OCI-LY3 (cell line): ENCODE measurements around the gene C11orf24.
A peak's percentile ranks its signal among the peaks of the same experiment; 100 is the strongest.

Experiments
- EZH2phosphoT487 ChIP-seq: fragments of 200-600 bp; shearing (Covaris generic); IDR thresholded peaks from 2 replicates; pipeline ENCODE4 v1.6.1; 2018; ENCODE audit warnings: antibody characterized with exemption, mixed run types, low read depth
- TF ChIP-seq, protein P1 (sequence below): fragments of 200-600, 300-600 bp; sonication (generic); IDR thresholded peaks from 2 replicates; pipeline ENCODE4 v1.5.1; 2014; ENCODE audit warnings: antibody characterized with exemption, low read length, low read depth

DNA sequence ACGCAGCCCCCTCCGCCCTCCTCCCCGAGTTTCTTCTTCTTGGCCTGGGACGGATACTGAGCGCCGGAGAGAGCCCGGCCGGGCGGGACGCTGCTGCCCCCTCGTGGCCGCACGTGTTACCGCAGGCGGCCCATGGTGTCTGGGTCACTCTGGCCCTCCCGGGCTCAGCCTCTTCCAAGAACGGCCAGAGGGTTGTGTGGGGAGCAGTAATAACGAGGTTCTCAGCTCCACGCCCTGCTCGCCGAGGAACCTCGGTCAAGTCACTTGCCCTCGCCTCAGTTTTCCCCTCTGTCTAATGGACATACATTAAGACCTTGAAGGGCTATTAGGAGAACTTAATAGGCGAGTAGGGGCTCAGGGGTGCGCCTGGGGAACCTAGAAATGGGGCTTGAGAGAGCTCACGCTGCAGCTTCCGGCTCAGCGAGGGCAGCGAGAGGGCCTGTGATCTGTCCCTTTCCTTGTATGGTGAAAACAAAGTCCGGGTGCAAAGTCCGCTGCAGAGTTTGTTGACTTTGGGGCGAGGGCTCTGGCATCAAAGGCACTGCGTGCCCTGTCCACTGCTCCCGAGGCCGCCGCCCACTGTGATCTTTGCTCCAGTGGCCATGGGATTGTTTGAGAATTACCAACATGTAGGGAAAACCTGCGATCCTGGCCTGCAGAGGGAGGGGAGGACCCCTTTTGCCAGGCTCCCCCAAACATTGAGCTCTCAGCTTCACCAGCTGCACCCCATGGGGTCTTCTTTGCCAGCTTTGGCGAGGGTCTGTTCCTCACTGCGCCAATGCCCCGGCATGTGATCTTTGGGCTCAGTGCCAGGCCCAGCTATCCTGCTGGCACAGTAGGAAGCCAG, 26.3 kb upstream of the C11orf24 start:
- TF ChIP-seq, protein P1, sequence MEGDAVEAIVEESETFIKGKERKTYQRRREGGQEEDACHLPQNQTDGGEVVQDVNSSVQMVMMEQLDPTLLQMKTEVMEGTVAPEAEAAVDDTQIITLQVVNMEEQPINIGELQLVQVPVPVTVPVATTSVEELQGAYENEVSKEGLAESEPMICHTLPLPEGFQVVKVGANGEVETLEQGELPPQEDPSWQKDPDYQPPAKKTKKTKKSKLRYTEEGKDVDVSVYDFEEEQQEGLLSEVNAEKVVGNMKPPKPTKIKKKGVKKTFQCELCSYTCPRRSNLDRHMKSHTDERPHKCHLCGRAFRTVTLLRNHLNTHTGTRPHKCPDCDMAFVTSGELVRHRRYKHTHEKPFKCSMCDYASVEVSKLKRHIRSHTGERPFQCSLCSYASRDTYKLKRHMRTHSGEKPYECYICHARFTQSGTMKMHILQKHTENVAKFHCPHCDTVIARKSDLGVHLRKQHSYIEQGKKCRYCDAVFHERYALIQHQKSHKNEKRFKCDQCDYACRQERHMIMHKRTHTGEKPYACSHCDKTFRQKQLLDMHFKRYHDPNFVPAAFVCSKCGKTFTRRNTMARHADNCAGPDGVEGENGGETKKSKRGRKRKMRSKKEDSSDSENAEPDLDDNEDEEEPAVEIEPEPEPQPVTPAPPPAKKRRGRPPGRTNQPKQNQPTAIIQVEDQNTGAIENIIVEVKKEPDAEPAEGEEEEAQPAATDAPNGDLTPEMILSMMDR: peak; percentile 98
- TF ChIP-seq EZH2phosphoT487: no peak
